Ramos (cell line): ENCODE measurements around the gene OR6B2.

Experiments used
- in situ Hi-C: fragments of 300-500 bp; cut with MboI; formaldehyde crosslinking; loops from one replicate; pipeline ENCODE4 v1.14.3; 2022; ENCODE audit warnings: low sequenced_read_pairs; ENCODE audit not compliant: unreplicated experiment

Gene OR6B2

DNA sequence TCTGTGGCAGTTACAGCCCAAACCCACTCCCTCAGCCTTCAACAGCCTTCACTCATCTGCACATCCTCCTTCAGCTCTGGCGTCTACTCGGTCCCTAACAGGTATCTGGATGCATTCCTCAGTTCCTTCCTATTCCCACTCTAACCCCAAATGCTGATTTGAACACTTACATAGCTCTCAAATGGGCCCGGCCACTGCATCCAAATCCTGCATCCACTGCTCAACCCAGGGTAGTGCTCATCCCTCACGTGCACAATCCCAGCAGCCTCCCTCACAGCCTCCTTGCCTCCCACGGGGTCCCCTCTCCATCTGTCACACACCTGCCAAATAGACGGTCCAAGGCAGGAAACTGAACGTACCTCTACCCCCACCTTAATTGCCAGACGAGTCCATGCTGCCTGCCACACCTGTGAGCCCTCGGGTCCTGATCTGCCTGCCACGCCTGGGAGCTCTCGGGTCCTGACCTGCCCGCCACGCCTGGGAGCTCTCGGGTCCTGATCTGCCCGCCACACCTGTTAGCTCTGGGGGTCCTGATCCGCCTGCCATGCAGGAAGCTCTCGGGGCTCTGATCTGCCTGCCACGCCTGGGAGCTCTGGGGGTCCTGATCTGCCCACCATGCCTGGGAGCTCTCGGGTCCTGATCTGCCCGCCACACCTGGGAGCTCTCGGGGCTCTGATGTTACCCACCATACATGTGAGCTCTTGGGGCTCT lies 13.2 kb upstream of the OR6B2 start:
- in situ Hi-C loops, result no loop called here

DNA sequence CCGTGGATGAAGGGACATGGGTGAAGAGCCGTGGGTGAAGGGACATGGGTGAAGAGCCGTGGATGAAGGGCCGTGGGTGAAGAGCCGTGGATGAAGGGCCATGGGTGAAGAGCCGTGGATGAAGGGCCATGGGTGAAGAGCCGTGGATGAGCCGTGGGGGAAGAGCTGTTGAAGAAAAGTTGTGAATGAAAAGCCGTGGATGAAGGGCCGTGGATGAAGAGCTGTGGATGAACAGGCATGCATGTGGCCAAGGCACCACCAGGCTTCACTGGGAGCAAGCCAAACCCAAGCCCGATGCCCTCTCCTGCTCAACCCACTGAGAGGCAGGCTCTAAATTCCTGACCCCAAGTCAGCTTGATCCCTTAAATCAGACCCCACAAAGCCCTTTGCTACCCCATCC lies 12.5 kb upstream of the OR6B2 start:
- in situ Hi-C loops, result no loop called here

- in situ Hi-C loops, result no loop called here
Observed at GRCh38 chr2:240041363-240041762, 11.1 kb upstream of the OR6B2 start.

- in situ Hi-C loops, result no loop called here
Observed at GRCh38 chr2:240037358-240037757, 7.1 kb upstream of the OR6B2 start.

- in situ Hi-C loops, result no loop called here
Observed at GRCh38 chr2:240033330-240033678, 3.1 kb upstream of the OR6B2 start.

- in situ Hi-C loops, result no loop called here
Observed at GRCh38 chr2:240032406-240033329, 2.4 kb upstream of the OR6B2 start.

GRCh38 chr2:240024766-240025165 lies 5.5 kb downstream of the OR6B2 start:
- in situ Hi-C loops, result no loop called here

GRCh38 chr2:240023792-240024191 lies 6.4 kb downstream of the OR6B2 start:
- in situ Hi-C loops, result no loop called here

DNA sequence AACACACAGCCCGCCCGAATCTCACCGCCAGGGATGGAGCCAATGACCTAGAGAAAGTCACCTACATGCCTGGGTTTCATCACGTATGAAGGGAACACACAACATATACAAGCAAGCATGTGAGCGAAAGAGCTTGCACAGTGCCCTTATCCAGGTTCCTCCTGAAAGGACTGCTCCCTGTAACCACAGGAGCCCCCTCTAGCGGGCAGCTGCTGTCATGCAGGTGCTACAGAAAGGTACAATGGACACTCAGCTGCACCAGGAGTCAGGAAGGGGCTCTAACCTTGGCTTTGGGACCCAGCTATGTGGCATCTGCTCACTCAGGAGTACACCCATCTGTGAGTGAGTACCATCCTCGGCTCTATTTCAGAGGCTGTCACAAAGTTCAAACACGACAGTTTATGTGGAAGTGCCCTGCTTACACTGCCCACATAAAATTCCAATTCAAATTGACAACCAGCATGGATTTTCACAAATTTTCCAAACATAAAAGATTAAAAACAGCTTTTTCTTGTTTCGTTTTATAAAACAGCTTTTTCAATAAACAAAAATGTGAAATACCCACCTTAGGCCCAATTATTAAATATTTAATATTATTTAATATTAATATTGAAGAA lies 8.6 kb downstream of the OR6B2 start:
- in situ Hi-C loops, result no loop called here

DNA sequence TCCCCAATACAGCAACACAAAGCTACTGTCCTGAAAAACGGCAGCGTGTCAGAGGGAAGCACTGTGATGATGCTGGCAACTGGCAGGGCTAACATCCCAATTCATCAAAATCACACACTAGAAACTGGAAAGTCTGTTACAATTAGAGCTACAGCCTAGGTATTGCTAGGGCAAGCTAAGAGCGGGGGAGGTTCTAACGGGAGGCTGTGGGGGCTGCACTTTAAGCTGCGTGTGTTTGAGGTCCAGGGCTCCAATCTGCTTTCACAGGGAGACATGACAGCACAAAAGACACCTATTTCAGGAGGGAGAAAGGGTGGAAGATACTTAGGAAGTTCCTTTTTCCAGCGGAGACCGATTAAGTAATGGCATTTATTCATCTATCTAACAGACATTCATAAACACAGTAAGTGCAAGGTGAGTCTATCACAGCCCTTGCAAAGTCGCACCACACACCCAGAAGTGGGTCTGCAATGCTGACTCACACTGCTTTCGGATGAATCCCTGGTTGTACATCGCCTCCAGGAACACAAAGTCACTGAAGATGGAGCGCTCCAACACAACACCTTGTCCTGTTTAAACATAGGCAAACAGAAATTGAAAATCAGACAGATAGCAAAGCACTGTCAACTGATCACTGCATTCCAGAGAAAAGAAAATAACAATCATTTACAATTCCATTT lies 12.0 kb downstream of the OR6B2 start:
- in situ Hi-C loops, result no loop called here

DNA sequence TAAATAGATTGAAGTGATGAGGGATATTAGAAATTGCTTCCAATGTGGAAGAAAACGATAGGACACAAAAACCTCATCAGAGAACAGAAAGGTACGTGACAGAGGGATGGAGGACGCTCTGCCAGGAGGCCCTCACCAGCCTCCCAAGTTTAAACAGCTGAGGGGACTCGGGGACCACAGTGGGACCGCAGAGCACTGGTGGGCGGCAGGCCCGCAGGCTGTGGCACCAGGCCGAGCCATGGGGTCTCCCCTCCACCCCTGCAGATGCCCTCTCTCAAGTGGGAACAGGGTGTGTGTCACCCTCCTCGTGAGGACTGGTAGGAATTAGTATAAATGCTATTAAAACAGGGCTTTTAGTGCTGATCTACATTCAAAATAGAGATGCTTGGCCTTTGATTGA lies 15.9 kb downstream of the OR6B2 start:
- in situ Hi-C loops, result no loop called here

DNA sequence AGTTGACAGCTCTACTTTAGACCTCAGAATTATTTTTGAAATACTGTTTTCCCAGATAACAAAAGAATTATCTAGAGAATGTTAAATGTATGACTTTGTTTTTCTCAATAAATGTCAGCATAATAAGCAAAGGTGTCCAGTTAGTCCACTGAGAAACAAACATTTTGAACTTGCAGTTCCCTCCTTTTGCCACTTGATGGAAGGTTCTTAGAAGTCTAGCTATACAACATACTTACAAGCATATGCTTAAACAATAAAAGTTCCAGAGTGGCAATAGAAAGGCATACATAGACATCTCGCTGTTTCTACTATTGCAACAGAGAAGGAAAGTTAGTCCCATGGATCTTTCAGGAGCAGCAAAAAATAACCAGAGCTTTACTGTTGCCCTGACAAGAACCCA lies 16.9 kb downstream of the OR6B2 start:
- in situ Hi-C loops, result no loop called here

GRCh38 chr2:240002983-240003382 lies 27.2 kb downstream of the OR6B2 start:
- in situ Hi-C loops, result no loop called here

GRCh38 chr2:240000671-240001070 lies 29.6 kb downstream of the OR6B2 start:
- in situ Hi-C loops, result no loop called here

- in situ Hi-C loops, result no loop called here
Observed at GRCh38 chr2:239997686-239998409, 32.4 kb downstream of the OR6B2 start.

GRCh38 chr2:239994086-239994485 lies 36.1 kb downstream of the OR6B2 start:
- in situ Hi-C loops, result no loop called here

- in situ Hi-C loops, result no loop called here
Observed at GRCh38 chr2:239993291-239993690, 36.9 kb downstream of the OR6B2 start.

DNA sequence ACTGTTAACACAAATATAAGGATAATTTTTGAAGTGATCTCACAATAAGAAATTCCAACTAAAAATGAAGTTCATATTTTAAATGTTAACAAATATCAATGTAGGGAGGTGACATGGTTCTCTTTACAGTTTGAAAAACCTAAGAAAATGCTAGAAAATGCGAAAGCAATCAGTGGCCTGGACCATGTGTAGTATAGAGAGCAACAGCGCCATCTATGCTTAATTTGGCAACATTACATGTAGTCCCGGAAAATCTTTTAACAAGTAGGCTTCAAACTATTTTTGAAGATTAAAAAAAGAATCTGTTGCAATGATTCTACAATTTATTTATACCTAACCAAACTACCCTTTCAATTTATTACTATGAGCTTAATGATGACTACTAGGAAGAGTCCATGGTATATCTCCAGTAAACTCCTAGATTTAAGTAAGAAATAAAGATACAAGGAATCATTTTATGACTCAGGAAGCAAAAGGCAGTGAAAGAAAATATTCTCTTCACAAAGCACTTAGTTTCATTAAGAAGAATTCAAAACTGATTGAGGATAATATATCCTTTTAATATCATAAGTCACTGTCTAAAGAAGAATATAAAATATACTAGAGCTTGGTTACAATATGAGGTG lies 38.4 kb downstream of the OR6B2 start:
- in situ Hi-C loops, result no loop called here

DNA sequence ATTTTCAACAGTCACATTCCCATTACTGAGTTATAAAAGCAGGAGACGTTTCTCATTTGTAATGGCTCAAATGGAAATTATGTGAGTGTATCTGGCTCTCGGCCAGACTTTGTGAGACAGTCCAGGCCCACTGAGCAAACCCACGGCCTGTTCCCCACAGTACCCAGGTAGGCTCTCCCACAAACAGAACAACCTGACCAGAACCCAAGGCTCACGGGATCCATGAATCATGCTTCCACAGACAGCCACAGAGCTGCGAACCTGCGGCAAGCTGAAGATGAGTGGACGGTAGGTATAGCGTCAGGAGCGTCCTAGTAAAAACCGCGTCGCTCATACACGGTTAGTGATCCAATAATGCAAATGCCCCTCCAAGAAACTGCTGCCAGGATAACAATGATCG lies 39.3 kb downstream of the OR6B2 start:
- in situ Hi-C loops, result no loop called here

DNA sequence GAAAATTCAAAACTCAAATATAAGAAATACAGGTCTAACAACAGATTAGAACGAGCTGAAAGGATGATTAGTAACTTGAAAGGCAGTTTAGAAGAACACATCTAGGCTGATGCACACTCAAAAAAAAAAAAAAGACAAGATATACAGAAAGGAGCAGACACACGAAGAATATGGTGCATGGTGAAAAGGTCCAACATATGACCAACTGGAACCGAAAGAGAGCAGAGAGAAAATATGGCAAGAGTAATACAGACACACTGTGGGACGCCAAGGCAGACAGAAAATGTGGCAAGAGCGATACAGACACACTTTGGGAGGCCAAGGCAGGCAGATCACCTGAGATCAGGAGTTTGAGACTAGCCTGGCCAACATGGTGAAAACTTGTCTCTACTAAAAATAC lies 44.9 kb downstream of the OR6B2 start:
- in situ Hi-C loops, result no loop called here
